Measurements from ENCODE around the gene NCS1. TPM values are rescaled to one million over a fixed set of nuclear protein-coding genes. Genes with fewer than 3 reads are reported as not detected.

NCS1 gene
- total and polyA plus RNA-seq, 2 of the 8 experiments (the other 6 are each of a cell fraction or from before 2014, with no cell fraction given) = 34.7 to 47.6 TPM

GRCh38 chr9:130246126-130246525 is 73.9 kb downstream of the NCS1 start (continued):
- TF ChIP-seq, protein P1, sequence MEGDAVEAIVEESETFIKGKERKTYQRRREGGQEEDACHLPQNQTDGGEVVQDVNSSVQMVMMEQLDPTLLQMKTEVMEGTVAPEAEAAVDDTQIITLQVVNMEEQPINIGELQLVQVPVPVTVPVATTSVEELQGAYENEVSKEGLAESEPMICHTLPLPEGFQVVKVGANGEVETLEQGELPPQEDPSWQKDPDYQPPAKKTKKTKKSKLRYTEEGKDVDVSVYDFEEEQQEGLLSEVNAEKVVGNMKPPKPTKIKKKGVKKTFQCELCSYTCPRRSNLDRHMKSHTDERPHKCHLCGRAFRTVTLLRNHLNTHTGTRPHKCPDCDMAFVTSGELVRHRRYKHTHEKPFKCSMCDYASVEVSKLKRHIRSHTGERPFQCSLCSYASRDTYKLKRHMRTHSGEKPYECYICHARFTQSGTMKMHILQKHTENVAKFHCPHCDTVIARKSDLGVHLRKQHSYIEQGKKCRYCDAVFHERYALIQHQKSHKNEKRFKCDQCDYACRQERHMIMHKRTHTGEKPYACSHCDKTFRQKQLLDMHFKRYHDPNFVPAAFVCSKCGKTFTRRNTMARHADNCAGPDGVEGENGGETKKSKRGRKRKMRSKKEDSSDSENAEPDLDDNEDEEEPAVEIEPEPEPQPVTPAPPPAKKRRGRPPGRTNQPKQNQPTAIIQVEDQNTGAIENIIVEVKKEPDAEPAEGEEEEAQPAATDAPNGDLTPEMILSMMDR (IDR thresholded peaks at IDR 0.05; ENCODE audit: control extremely low read depth in 1 of 3, insufficient read depth in 1 of 3, low read depth in 1 of 3, low read length in 3 of 3) = no peak
- TF ChIP-seq SUZ12 (IDR thresholded peaks at IDR 0.05; ENCODE audit: low read length) (no peak), KDM4A (IDR thresholded peaks at IDR 0.05; ENCODE audit: low read depth, low read length, severe bottlenecking) (no peak), USF2 (IDR thresholded peaks at IDR 0.05; ENCODE audit: low read length) (no peak), POLR2AphosphoS5 (IDR thresholded peaks at IDR 0.05; ENCODE audit: low read depth, low read length) (no peak), YY1 (IDR thresholded peaks at IDR 0.05; ENCODE audit: low read depth, low read length) (no peak), CEBPB (IDR thresholded peaks at IDR 0.05; ENCODE audit: low read depth, low read length) (no peak)

Data from H1 (cell line).